HG03095 (cell line): Measurements from ENCODE around the gene TLR1.
"Not testable (repeated sequence)": the region's sequence is repeated elsewhere in the genome, so short reads cannot be mapped to it uniquely, and the experiment has no call there.

Experiments
- ATAC-seq: cut with Tn5 transposase; IDR thresholded peaks from one replicate; pipeline ENCODE4 v1.9.1; 2021; ENCODE audit warnings: moderate library complexity; ENCODE audit not compliant: unreplicated experiment

TLR1 gene

GRCh38 chr4:38806251-38806650 is 1.7 kb upstream of the TLR1 start:
- ATAC-seq = not testable (repeated sequence)

- peak; percentile 76 for ATAC-seq
Observed at GRCh38 chr4:38805530-38806145, 1.0 kb upstream of the TLR1 start.

GRCh38 chr4:38803833-38804653 is 548 bp downstream of the TLR1 start:
- peak; percentile 55 for ATAC-seq

GRCh38 chr4:38802561-38803355 is 1.8 kb downstream of the TLR1 start:
- ATAC-seq = no peak

GRCh38 chr4:38800961-38801450 is 3.6 kb downstream of the TLR1 start:
- no peak for ATAC-seq

- ATAC-seq = no peak
Observed at GRCh38 chr4:38800366-38800765, 4.2 kb downstream of the TLR1 start.

GRCh38 chr4:38795087-38795486 is 9.5 kb downstream of the TLR1 start:
- ATAC-seq = no peak

GRCh38 chr4:38794051-38794450 is 10.5 kb downstream of the TLR1 start:
- no peak for ATAC-seq

GRCh38 chr4:38791010-38791409 is 13.6 kb downstream of the TLR1 start:
- no peak for ATAC-seq

- no peak for ATAC-seq
Observed at GRCh38 chr4:38788317-38788716, 16.3 kb downstream of the TLR1 start.

- no peak for ATAC-seq
Observed at GRCh38 chr4:38787693-38788092, 16.9 kb downstream of the TLR1 start.

- ATAC-seq = peak; percentile 48
Observed at GRCh38 chr4:38785901-38786402, 18.6 kb downstream of the TLR1 start.

- ATAC-seq = no peak
Observed at GRCh38 chr4:38785041-38785790, 19.4 kb downstream of the TLR1 start.

- ATAC-seq = no peak
Observed at GRCh38 chr4:38784141-38784540, 20.4 kb downstream of the TLR1 start.

GRCh38 chr4:38783109-38783460 is 21.5 kb downstream of the TLR1 start:
- no peak for ATAC-seq

- ATAC-seq = peak; percentile 66
Observed at GRCh38 chr4:38782452-38783108, 22.0 kb downstream of the TLR1 start, which contains the start of gene TLR10. TLR10 (minus strand) TSS chr4:38782990; CDS start chr4:38775590, 7,400 bp downstream.

- no peak for ATAC-seq
Observed at GRCh38 chr4:38781854-38782261, 22.7 kb downstream of the TLR1 start.

GRCh38 chr4:38780833-38781484 is 23.6 kb downstream of the TLR1 start:
- no peak for ATAC-seq

GRCh38 chr4:38779790-38780189 is 24.8 kb downstream of the TLR1 start:
- no peak for ATAC-seq
